Measurements from ENCODE around the gene ALX3. TPM values are rescaled to one million over a fixed set of nuclear protein-coding genes. Genes with fewer than 3 reads are reported as not detected.

The ALX3 gene
- polyA plus RNA-seq, 3 donors, result not detected

- Mint-ChIP-seq H3K4me3 (no peak overlapping the region), H3K9me3 (no peaks in the 10 kb centered on the region), H3K4me1 (no peaks in the 10 kb centered on the region), H3K27ac (no peak overlapping the region), H3K36me3 (peaks cover 97 to 100% of the 10 kb centered on the region in 2 donors), H3K27me3 (ENCODE audit: low read depth in 3 of 3) (no peaks in the 10 kb centered on the region)
- no peaks in the 10 kb centered on the region for H3K79me2 ChIP-seq (ENCODE audit: insufficient read depth, low read length)
- no peak for TF ChIP-seq CTCF (IDR thresholded peaks at IDR 0.05)
- 97% methylated on average over 3 of the region's 4 CpGs for WGBS (ENCODE audit: insufficient coverage)
- intact Hi-C loops (cut with micrococcal nuclease), result no loop called here
- no peaks in the 10 kb centered on the region for H3K9me3 ChIP-seq (replicated peaks in 1 of 2; ENCODE audit: control insufficient read depth in 1 of 2, insufficient read depth in 1 of 2, low read length in 2 of 2)
- no peak overlapping the region for H3K4me3 ChIP-seq (replicated peaks in 1 of 3; ENCODE audit: low read depth in 2 of 3, low read length in 3 of 3)
- H2AFZ ChIP-seq (ENCODE audit: insufficient read depth, low read depth, low read length, poor library complexity, severe bottlenecking), result no peak overlapping the region
- no peaks in the 10 kb centered on the region for H3K27me3 ChIP-seq (ENCODE audit: control insufficient read depth in 2 of 2, insufficient read depth in 2 of 2, low read length in 2 of 2)
- no peaks in the 10 kb centered on the region for H3K4me1 ChIP-seq (ENCODE audit: control insufficient read depth in 1 of 2, insufficient read depth in 2 of 2, low read length in 2 of 2)
- peaks cover 99 to 100% of the 10 kb centered on the region in 2 donors for H3K36me3 ChIP-seq (replicated peaks in 1 of 2; ENCODE audit: control insufficient read depth in 1 of 2, insufficient read depth in 2 of 2, low read length in 2 of 2)
- no peak overlapping the region for H3K9ac ChIP-seq (ENCODE audit: insufficient read depth, low read length, poor library complexity, severe bottlenecking)
- no peak for DNase-seq
- no peak overlapping the region for H3K27ac ChIP-seq (ENCODE audit: low read depth in 1 of 2, low read length in 2 of 2)
- peaks cover 18% of the 10 kb centered on the region for H4K20me1 ChIP-seq (ENCODE audit: insufficient read depth, low read length)
- no peak overlapping the region for H3K4me2 ChIP-seq (replicated peaks; ENCODE audit: extremely low read depth, low read length, poor library complexity, severe bottlenecking)
Observed at GRCh38 chr1:110050602-110051261, 19.7 kb downstream of the ALX3 start.

GRCh38 chr1:110049801-110050601, 20.5 kb downstream of the ALX3 start:
- 97% methylated on average over 4 of the region's 11 CpGs for WGBS (ENCODE audit: insufficient coverage)
- Histone ChIP-seq H3K9ac (ENCODE audit: insufficient read depth, low read length, poor library complexity, severe bottlenecking) (no peak overlapping the region), H3K4me3 (replicated peaks in 1 of 3; ENCODE audit: low read depth in 2 of 3, low read length in 3 of 3) (no peak overlapping the region), H3K27me3 (ENCODE audit: control insufficient read depth in 2 of 2, insufficient read depth in 2 of 2, low read length in 2 of 2) (no peaks in the 10 kb centered on the region), H3K27ac (ENCODE audit: low read depth in 1 of 2, low read length in 2 of 2) (no peak overlapping the region), H3K79me2 (ENCODE audit: insufficient read depth, low read length) (no peaks in the 10 kb centered on the region), H3K4me1 (ENCODE audit: control insufficient read depth in 1 of 2, insufficient read depth in 2 of 2, low read length in 2 of 2) (no peaks in the 10 kb centered on the region), H3K4me2 (replicated peaks; ENCODE audit: extremely low read depth, low read length, poor library complexity, severe bottlenecking) (no peak overlapping the region), H2AFZ (ENCODE audit: insufficient read depth, low read depth, low read length, poor library complexity, severe bottlenecking) (no peak overlapping the region), H4K20me1 (ENCODE audit: insufficient read depth, low read length) (peaks cover 15% of the 10 kb centered on the region), H3K9me3 (replicated peaks in 1 of 2; ENCODE audit: control insufficient read depth in 1 of 2, insufficient read depth in 1 of 2, low read length in 2 of 2) (no peaks in the 10 kb centered on the region), H3K36me3 (replicated peaks in 1 of 2; ENCODE audit: control insufficient read depth in 1 of 2, insufficient read depth in 2 of 2, low read length in 2 of 2) (peaks cover 99 to 100% of the 10 kb centered on the region in 2 donors)
- Mint-ChIP-seq H3K36me3 (peaks cover 96 to 100% of the 10 kb centered on the region in 2 donors), H3K9me3 (no peaks in the 10 kb centered on the region), H3K4me1 (no peaks in the 10 kb centered on the region), H3K27me3 (ENCODE audit: low read depth in 3 of 3) (no peaks in the 10 kb centered on the region), H3K4me3 (no peak overlapping the region), H3K27ac (no peak overlapping the region)
- DNase-seq, result no peak
- intact Hi-C loops (cut with micrococcal nuclease), result no loop called here
- TF ChIP-seq CTCF (IDR thresholded peaks at IDR 0.05), result no peak
